HG02798 (cell line): ENCODE measurements around the gene TXNIP.

ENCODE experiments used
- ATAC-seq: cut with Tn5 transposase; IDR thresholded peaks from one replicate; pipeline ENCODE4 v1.9.1; 2021; ENCODE audit warnings: mild to moderate bottlenecking; ENCODE audit not compliant: unreplicated experiment, poor library complexity

The TXNIP gene

GRCh38 chr1:145964328-145965118, 31.9 kb downstream of the TXNIP start, which contains the start of the genes ANKRD34A and POLR3GL:
TSS of gene ANKRD34A (minus strand) at chr1:145964575. CDS start at chr1:145961759, 2,816 bp downstream.
TSS of gene POLR3GL (plus strand) at chr1:145964690. CDS start at chr1:145974866, 10,176 bp downstream.
- ATAC-seq: peak; percentile 93

- no peak for ATAC-seq
Observed at GRCh38 chr1:145963265-145964019, 32.9 kb downstream of the TXNIP start.

- no peak for ATAC-seq
Observed at GRCh38 chr1:145962157-145963102, 33.9 kb downstream of the TXNIP start.

- ATAC-seq: no peak
Observed at GRCh38 chr1:145961425-145962156, 34.8 kb downstream of the TXNIP start.

- ATAC-seq: no peak
Observed at GRCh38 chr1:145961109-145961424, 35.3 kb downstream of the TXNIP start.

DNA sequence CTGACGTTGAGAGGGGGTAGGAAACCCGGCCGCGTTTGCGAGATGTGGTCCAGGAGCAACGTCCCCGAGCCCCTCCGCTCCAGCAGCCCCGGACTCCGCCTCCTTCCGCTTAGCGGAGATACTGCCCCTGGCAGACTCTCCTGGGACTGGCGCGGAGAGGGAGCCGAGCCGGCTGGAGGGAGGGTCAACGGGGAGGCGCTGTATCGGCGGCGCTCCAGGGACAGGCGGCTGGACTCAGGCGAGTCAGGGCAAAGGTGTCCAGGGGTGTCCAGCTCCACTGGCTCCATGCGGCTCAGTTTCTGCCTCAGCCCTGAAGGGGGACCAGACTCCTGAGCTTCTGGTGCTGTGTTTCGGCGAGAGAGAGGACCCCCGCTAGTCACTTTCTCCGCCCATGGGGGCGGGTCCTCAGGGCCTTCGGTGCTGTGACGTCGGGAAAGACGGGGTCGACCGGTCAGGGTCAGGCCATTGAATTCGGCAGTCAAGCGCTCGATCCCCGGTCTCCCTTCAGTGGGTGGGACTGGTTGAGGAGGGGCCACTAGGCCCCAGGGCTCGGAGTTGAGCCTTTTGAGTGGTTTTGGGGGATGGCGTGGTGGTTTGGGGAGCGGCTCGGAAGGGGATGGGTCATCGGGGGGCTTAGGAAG, 35.8 kb downstream of the TXNIP start:
- ATAC-seq: no peak

GRCh38 chr1:145959957-145960467, 36.4 kb downstream of the TXNIP start:
- ATAC-seq: no peak

DNA sequence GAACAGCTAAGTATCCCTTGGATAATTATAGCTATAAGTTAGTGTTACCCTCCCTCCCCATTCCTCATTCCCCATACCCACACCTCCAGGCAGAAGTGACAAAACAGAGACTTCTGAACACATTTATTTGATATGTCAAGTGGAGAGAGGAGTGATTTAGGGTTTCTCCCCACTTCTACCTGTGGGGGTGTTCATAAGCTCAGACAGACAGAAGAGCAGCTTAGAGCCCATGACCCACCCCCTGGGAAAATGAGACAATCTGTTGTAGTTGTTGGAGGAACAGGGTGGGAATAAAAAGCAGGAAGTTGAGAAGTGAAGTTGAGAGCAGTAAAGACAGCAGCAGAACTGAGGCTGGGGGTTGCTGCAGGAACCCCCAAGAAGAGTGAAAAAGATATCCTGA, 37.0 kb downstream of the TXNIP start:
- no peak for ATAC-seq

DNA sequence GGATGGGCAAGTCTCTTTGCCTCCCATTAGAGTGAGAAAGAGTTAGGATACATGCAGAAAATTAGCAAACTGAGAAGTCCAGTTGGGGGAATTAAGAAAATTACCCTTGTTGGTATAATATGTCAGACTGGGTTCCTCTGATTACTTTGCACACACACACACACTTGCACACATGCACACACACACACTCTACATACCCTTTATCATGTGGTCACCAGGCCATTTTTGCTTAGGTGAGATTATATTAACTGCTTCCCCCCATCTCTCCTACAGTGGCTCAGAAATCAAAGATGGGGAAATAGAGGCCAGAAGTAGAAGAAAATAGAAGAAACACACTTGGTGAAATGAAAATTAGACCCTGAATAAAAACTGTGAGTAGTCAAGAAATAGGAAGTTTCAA, 37.6 kb downstream of the TXNIP start:
- ATAC-seq: no peak

DNA sequence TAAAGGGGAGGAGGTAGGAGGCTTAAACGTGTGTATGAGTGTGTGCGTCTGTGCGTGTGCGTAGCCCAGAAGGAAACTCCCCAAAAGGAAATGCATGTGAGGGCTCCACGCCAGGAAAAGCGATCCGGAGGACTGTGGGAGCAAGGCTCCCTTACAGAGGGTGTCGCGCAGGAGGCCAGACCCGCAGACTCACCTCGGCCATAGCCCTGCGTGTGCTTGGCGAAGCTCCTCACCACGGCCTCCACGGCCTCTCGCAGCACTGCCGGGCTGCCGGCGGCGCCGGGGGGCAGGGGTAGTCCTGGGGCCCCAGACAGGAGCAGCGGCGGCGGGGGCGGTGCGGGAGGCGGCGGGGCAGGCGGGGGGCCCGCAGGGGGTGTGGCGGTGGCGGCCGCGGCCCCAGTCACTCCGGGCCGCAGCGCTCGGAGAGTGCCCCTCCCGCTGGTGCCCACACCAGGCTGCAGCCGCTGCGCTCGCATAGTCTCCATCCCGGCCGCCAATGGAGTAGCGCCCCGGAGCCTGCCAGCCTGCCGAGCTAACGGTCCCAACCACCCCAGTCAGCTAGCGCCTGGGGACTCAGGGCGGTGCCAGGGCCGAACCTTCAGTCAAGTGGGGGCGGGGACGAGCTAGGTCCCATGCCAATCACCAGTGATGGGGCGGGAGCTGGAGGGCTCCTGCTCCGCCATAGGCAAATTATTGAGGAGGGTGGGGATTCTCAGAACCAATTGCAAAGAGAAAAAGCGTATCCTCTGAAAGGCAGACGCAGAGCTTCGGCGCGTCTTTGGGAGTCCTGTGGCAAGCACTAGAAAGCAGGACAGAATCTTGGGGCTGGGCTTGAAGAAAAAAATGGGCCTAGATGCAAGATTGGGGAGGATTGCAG, 38.7 kb downstream of the TXNIP start, which contains the start of gene LIX1L:
Gene LIX1L (minus strand): TSS at position 575 of the 877 bp plus-strand sequence. CDS start 90 bp downstream, at position 485.
- ATAC-seq: peak; percentile 91

- no peak for ATAC-seq
Observed at GRCh38 chr1:145956781-145957442, 39.5 kb downstream of the TXNIP start.

GRCh38 chr1:145956361-145956760, 40.0 kb downstream of the TXNIP start:
- ATAC-seq: no peak

DNA sequence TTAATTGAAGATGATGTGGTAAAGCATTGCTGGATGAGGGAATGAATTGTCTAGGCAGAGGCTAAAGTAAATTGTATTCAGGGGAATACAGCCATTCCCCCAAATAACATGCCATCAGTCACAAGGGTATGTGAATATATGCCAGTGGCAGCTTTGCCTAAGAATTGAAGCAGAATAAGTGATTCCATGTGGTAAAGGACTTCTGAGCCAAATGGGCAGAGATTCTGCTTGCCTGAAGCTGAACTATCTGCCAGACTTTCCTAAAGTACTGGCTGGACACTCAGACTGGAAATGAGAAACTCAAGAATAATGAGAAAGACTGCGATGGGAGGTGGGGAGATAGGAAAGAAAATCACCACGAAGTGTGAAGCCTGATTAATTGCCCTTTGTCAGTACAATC, 40.9 kb downstream of the TXNIP start:
- no peak for ATAC-seq

GRCh38 chr1:145953861-145954260, 42.5 kb downstream of the TXNIP start:
- no peak for ATAC-seq

DNA sequence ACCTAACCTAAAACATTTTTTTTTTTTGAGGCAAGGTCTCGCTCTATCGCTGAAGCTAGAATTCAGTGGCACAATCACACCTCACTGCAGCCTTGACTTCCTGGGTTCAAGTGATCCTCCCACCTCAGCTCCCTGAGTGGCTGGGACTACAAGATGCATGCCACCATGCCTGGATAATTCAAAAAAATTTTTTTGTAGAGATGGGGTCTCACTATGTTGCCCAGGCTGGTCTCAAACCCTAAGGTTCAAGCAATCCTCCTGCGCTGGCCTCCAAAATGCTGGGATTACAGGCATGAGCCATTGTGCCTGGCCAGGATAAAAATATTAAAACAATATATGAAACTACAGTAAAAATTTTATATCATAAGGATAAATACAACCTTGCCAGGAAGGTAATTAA, 43.5 kb downstream of the TXNIP start:
- no peak for ATAC-seq

GRCh38 chr1:145951526-145951925, 44.9 kb downstream of the TXNIP start:
- no peak for ATAC-seq

- no peak for ATAC-seq
Observed at GRCh38 chr1:145949219-145949618, 47.2 kb downstream of the TXNIP start.

GRCh38 chr1:145947551-145947950, 48.8 kb downstream of the TXNIP start:
- ATAC-seq: no peak
